K562 (cell line): ENCODE data around the gene TBR1. TPM values are rescaled to one million over a fixed set of nuclear protein-coding genes. Genes with fewer than 3 reads are reported as not detected.

Experiments
- ATAC-seq: fragments of 200-7000 bp; cut with Tn5 transposase; 3 replicates; pipeline ENCODE4 v1.9.1; 2020; ENCODE audit warnings: moderate library complexity
- BruUV-seq: library from RNA; stranded (reverse); fragments of 400-500 nt; replicated peaks from 2 replicates; lab custom pipeline; 2021; lab: Mats Ljungman, UMichigan
- CTCF ChIA-PET: fragments of 300-600 bp; formaldehyde crosslinking; extraction: SDS; loops from one replicate; lab custom pipeline; 2021; ENCODE audit warnings: low intra/inter-chr PET ratio; lab: Yijun Ruan, JAX
- POLR2A ChIA-PET: fragments of 300-600, 350-650 bp; sonication (Branson Sonifier 250); formaldehyde crosslinking; extraction: SDS; loops from one replicate; lab custom pipeline; 2021; ENCODE audit warnings: antibody characterized with exemption, inconsistent platforms; lab: Yijun Ruan, JAX
- DNase-seq, 4 experiments: peaks; one replicate each; pipeline versions ENCODE4 v3.0.0 to v3.0.0-alpha.2; 2011 to 2018; ENCODE audit warnings: low spot score in 3 of 4, mixed read lengths in 3 of 4; ENCODE audit errors: extremely low read depth in 1 of 4
- FAIRE-seq: peaks from 2 replicates; lab custom pipeline; 2011; peaks lifted over from hg19 to GRCh38; lab: Jason Lieb, UNC
- H2AFZ ChIP-seq: 2 replicates; pipeline ENCODE4 v1.6.0; 2011; ENCODE audit warnings: low read depth, low read length, control low read depth, inconsistent platforms
- H3K27ac ChIP-seq: fragments of 200-600 bp; 3 replicates; pipeline ENCODE4 v1.8.0; 2011; ENCODE audit warnings: low read depth, mild to moderate bottlenecking, control low read depth, inconsistent platforms, low read length, moderate library complexity, mixed read lengths; ENCODE audit errors: extremely low read depth
- H3K27me3 ChIP-seq, 2 experiments: fragments of 300-600 bp in 1 of 2; 2 replicates in 1 of 2; 3 replicates in 1 of 2; pipeline versions ENCODE4 v1.6.0 to v1.8.0; 2011; ENCODE audit warnings: inconsistent platforms in 2 of 2, low read length in 2 of 2, mild to moderate bottlenecking in 1 of 2, mixed read lengths in 1 of 2, moderate library complexity in 1 of 2; ENCODE audit not compliant: control insufficient read depth in 2 of 2, insufficient read depth in 2 of 2
- H3K36me3 ChIP-seq: fragments of 300-600 bp; 3 replicates; pipeline ENCODE4 v1.8.0; 2011; ENCODE audit warnings: mild to moderate bottlenecking, low read length, inconsistent platforms; ENCODE audit not compliant: control insufficient read depth, insufficient read depth
- H3K4me1 ChIP-seq, 2 experiments: fragments of 200-600 bp in 1 of 2; replicated peaks in 1 of 2; 2 replicates in 1 of 2; 3 replicates in 1 of 2; pipeline versions ENCODE4 v1.5.1 to v1.8.0; 2011; ENCODE audit warnings: inconsistent platforms in 2 of 2, low read length in 2 of 2, mild to moderate bottlenecking in 1 of 2, mixed read lengths in 1 of 2, moderate library complexity in 1 of 2; ENCODE audit not compliant: control insufficient read depth in 2 of 2, insufficient read depth in 2 of 2
- H3K4me2 ChIP-seq: 2 replicates; pipeline ENCODE4 v1.6.1; 2011; ENCODE audit warnings: low read length, control low read depth, inconsistent platforms, mixed read lengths; ENCODE audit not compliant: insufficient read depth
- H3K4me3 ChIP-seq: fragments of 200-600 bp; sonication (generic), shearing (Covaris generic); 2 replicates; pipeline ENCODE4 v1.5.1; 2016; ENCODE audit warnings: control low read depth, inconsistent platforms
- H3K79me2 ChIP-seq: fragments of 200-600 bp; 3 replicates; pipeline ENCODE4 v1.8.0; 2011; ENCODE audit warnings: low read length, inconsistent platforms; ENCODE audit not compliant: control insufficient read depth, insufficient read depth
- H3K9ac ChIP-seq, 2 experiments: 2 replicates each; pipeline versions ENCODE4 v1.6.0 to v1.6.1; 2011; ENCODE audit warnings: low read depth in 2 of 2, low read length in 2 of 2, control low read depth in 1 of 2, inconsistent platforms in 1 of 2, mild to moderate bottlenecking in 1 of 2, mixed read lengths in 1 of 2; ENCODE audit not compliant: insufficient read depth in 1 of 2
- H3K9me1 ChIP-seq: one replicate; pipeline ENCODE4 v1.6.0; 2011; ENCODE audit warnings: inconsistent platforms, mild to moderate bottlenecking, low read length, moderate library complexity; ENCODE audit not compliant: control insufficient read depth, insufficient read depth
- H3K9me3 ChIP-seq: replicated peaks from 2 replicates; pipeline ENCODE4 v1.5.1; 2011; ENCODE audit warnings: low read depth, low read length, inconsistent platforms; ENCODE audit not compliant: control insufficient read depth, insufficient read depth
- H4K20me1 ChIP-seq: replicated peaks from 2 replicates; pipeline ENCODE4 v1.6.1; 2011; ENCODE audit warnings: low read length, inconsistent platforms, mixed read lengths; ENCODE audit not compliant: control insufficient read depth, insufficient read depth
- BCOR ChIP-seq: fragments of 450-650 bp; IDR thresholded peaks from 2 replicates; pipeline ENCODE4 v1.6.1; 2016
- E2F6 ChIP-seq, 2 experiments: IDR thresholded peaks; 2 replicates each; pipeline ENCODE4 v1.6.1; 2011; ENCODE audit warnings: borderline replicate concordance in 1 of 2, control low read depth in 1 of 2, low read depth in 1 of 2, low read length in 1 of 2, mild to moderate bottlenecking in 1 of 2, mixed read lengths in 1 of 2, moderate library complexity in 1 of 2; ENCODE audit not compliant: insufficient read depth in 1 of 2, insufficient read length in 1 of 2, poor library complexity in 1 of 2, severe bottlenecking in 1 of 2; ENCODE audit errors: extremely low read depth in 1 of 2
- POLR2AphosphoS2 ChIP-seq: IDR thresholded peaks from 2 replicates; pipeline ENCODE4 v1.6.1; 2012; ENCODE audit warnings: low read length, improper control_type of control experiment
- POLR2AphosphoS5 ChIP-seq: IDR thresholded peaks from 2 replicates; pipeline ENCODE4 v1.6.1; 2011; ENCODE audit warnings: mild to moderate bottlenecking, low read depth, low read length, moderate library complexity; ENCODE audit not compliant: control insufficient read depth, insufficient read depth
- RFX5 ChIP-seq: IDR thresholded peaks from 2 replicates; pipeline ENCODE4 v1.6.1; 2011; ENCODE audit warnings: low read depth, mild to moderate bottlenecking, improper control_type of control experiment, low read length
- TGIF2 ChIP-seq: sonication (generic); formaldehyde crosslinking; IDR thresholded peaks from 2 replicates; pipeline ENCODE4 v1.8.1; 2022; ENCODE audit warnings: mild to moderate bottlenecking, missing genetic modification reagents, moderate library complexity
- ZNF324 ChIP-seq: fragments of 250-450 bp; sonication (Bioruptor Pico); IDR thresholded peaks from 2 replicates; pipeline ENCODE4 v1.4.0; 2020; ENCODE audit warnings: mild to moderate bottlenecking
- WGBS: fragments of 100-300 bp; shearing (Covaris generic); methylation state at CpG from one replicate; pipeline ENCODE4 v1.1.6; 2016; ENCODE audit warnings: low coverage, mixed read lengths; ENCODE audit not compliant: insufficient coverage; ENCODE audit errors: missing lambda C conversion rate; 5-methylcytosine and 5-hydroxymethylcytosine counted together
- in situ Hi-C: fragments of 300-500 bp; cut with MboI; formaldehyde crosslinking; loops from 4 replicates; pipeline ENCODE4 v1.15.0; 2018; ENCODE audit warnings: inconsistent platforms, mixed read lengths
- intact Hi-C: fragments of 100-400 bp; cut with micrococcal nuclease; formaldehyde crosslinking; loops from 2 replicates; pipeline ENCODE4 v1.14.2; 2022
- polyA plus RNA-seq, 8 experiments: library from polyadenylated mRNA; depleted of rRNA in 4 of 8; stranded (reverse) in 5 of 8; unstranded in 3 of 8; fragments of >200 nt; fragmentation: Nextera tagmentation in 2 of 8; fragmentation: Illumina TruSeq in 1 of 8; extraction: Ambion mirVana in 2 of 8; extraction: Trizol in 1 of 8; gene quantifications; 2 replicates each; pipeline versions ENCODE4 v1.2.1 to v1.2.3, GENCODE V29; 2011 to 2014; ENCODE audit warnings: inconsistent platforms in 1 of 8, missing spikeins in 1 of 8
- total RNA-seq, 7 experiments: library from RNA; depleted of rRNA in 6 of 7; stranded (reverse); fragments of >200 nt in 6 of 7; fragmentation: Illumina TruSeq in 2 of 7; extraction: Trizol in 2 of 7; gene quantifications; 2 replicates each; pipeline versions ENCODE4 v1.2.1 to v1.2.3, GENCODE V29; 2011 to 2021; ENCODE audit warnings: low replicate concordance in 1 of 7

Gene TBR1
- total and polyA plus RNA-seq, 9 of the 15 experiments (the other 6 are each of a cell fraction or from before 2014, with no cell fraction given), result 0.01 to 0.09 TPM; not detected in 7

DNA sequence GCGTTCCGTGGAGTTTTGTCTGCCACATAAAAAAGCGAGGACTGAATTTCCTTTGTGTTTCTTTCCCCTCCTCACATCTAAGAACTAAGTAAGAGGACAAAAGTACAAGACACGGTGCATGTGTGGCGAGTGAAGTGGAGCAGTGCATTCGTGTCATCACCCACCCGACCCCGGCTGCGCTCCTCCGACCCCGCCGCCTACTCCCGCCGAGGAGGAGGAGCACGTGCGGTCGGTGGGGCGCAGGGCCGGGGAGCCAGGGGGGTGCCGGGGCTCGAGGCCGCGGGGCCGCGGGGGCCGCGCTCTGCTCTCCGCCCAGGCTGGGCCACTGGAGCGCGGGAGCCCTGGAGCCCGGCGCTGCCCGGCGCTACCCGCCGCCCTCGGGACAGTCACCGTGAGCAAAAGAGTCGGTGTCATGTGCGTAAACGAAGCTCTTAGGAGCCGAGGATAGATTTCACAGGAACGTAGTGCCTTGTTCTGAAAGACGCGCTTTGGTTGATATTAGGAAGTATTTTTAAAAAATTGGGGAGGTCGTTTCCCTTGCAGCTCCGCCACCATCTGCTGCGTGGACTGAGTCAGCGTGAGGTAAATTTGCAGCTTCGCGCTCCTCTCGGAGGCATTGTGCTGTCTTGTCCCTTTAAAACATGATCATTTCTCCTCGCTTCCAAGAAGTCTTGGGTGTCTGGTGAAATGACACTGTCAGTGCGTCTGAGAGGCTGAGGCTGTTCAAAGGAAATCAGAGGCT is 11.0 kb downstream of the TBR1 start:
- H3K4me1 ChIP-seq, result peaks cover 0 to 19% of the 10 kb centered on the region in 2 experiments; a peak in 2 of 5 replicates
- no TSS peak for BruUV-seq
- CTCF ChIA-PET, result no interaction called here
- no peak overlapping the region for H3K4me2 ChIP-seq
- no peak overlapping the region for H3K27ac ChIP-seq
- POLR2A ChIA-PET, result no interaction called here
- no peak for ATAC-seq
- no peak overlapping the region for H2AFZ ChIP-seq
- no peaks in the 10 kb centered on the region for H4K20me1 ChIP-seq
- no peak overlapping the region for H3K4me3 ChIP-seq
- H3K9ac ChIP-seq, result no peak overlapping the region
- no peak for FAIRE-seq
- in situ Hi-C loops, result no loop called here
- intact Hi-C loops, result no loop called here
- H3K27me3 ChIP-seq, result peaks cover 37 to 46% of the 10 kb centered on the region in 2 experiments; a peak in 4 of 5 replicates
- H3K9me1 ChIP-seq, result no peaks in the 10 kb centered on the region
- H3K79me2 ChIP-seq, result no peaks in the 10 kb centered on the region
- WGBS, result 41% methylated on average over 23 of the region's 54 CpGs
- no peak for TF ChIP-seq POLR2AphosphoS5
- TF ChIP-seq POLR2AphosphoS2, result no peak
- TF ChIP-seq BCOR, result no peak
- no peak for TF ChIP-seq TGIF2
- no peak for TF ChIP-seq RFX5
- peak in 1 of 2 experiments; percentile 25 for TF ChIP-seq E2F6 (IDR thresholded peaks at IDR 0.05; ENCODE audit: borderline replicate concordance in 1 of 2, extremely low read depth in 1 of 2, insufficient read depth in 1 of 2, insufficient read length in 1 of 2, low read depth in 1 of 2, low read length in 1 of 2, poor library complexity in 1 of 2, severe bottlenecking in 1 of 2)
- no peak for TF ChIP-seq ZNF324 (CRISPR knock-in tag)
- TF ChIP-seq, all 486 proteins: peak for 1
- Histone ChIP-seq H3K36me3 (no peaks in the 10 kb centered on the region), H3K9me3 (no peaks in the 10 kb centered on the region)
- DNase-seq, result no peak
